ENCODE measurements around the gene SUPT20H. TPM values are rescaled to one million over a fixed set of nuclear protein-coding genes. Genes with fewer than 3 reads are reported as not detected.

Gene SUPT20H
- total RNA-seq, 6 experiments from 2014 or later = 46.5 to 55.4 (median 50.2) TPM

DNA sequence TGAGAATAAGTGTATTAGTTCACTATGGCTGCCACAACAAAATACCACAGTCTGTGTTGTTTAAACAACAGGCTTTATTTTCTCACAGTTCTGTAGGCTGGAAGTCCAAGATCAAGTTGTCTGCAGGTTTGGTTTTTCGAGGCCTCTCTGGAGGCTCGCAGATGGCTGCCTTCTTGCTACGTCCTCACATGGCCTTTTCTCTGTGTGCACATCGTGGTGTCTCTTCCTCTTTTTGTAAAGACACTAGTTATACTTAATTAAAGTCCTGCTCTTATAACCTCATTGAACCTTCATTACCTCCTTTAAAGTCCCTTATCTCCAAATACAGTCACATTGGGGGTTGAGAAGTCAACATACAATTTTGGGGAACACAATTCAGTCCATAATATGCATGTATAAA is 35.4 kb upstream of the SUPT20H start:
- H3K27me3 Mint-ChIP-seq (ENCODE audit: insufficient read depth) = peaks cover 5% of the 10 kb centered on the region
- peaks cover 12% of the 10 kb centered on the region for H3K4me1 Mint-ChIP-seq (ENCODE audit: low read depth)
- no peak for TF ChIP-seq CTCF (IDR thresholded peaks at IDR 0.05)
- no peak for DNase-seq
- no peak overlapping the region for H3K4me3 Mint-ChIP-seq
- H3K9me3 Mint-ChIP-seq = no peaks in the 10 kb centered on the region
- H3K36me3 Mint-ChIP-seq (ENCODE audit: low read depth) = no peaks in the 10 kb centered on the region
- no peak overlapping the region for H3K27ac Mint-ChIP-seq

DNA sequence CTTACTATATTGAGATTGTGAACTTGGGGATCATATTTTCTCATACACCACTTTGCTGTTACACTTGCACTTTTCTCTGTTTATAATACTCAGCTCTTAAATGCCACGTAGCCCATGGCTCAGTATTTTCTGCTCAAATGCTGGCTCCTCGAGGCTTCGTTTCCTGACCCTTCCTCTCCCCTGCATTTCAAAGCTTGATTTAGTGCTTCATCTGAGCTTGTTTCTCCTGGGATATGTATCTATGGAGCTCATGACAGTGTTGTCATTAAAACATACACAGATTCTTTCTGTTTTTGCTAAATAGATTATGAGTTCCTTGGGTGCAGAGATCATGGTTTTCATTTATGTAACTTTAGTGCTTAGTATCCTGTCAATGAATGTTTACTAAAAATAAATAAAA is 34.6 kb upstream of the SUPT20H start:
- no peaks in the 10 kb centered on the region for H3K9me3 Mint-ChIP-seq
- peaks cover 5% of the 10 kb centered on the region for H3K27me3 Mint-ChIP-seq (ENCODE audit: insufficient read depth)
- DNase-seq = no peak
- H3K27ac Mint-ChIP-seq = no peak overlapping the region
- no peak overlapping the region for H3K4me3 Mint-ChIP-seq
- peaks cover 12% of the 10 kb centered on the region for H3K4me1 Mint-ChIP-seq (ENCODE audit: low read depth)
- no peak for TF ChIP-seq CTCF (IDR thresholded peaks at IDR 0.05)
- H3K36me3 Mint-ChIP-seq (ENCODE audit: low read depth) = no peaks in the 10 kb centered on the region

DNA sequence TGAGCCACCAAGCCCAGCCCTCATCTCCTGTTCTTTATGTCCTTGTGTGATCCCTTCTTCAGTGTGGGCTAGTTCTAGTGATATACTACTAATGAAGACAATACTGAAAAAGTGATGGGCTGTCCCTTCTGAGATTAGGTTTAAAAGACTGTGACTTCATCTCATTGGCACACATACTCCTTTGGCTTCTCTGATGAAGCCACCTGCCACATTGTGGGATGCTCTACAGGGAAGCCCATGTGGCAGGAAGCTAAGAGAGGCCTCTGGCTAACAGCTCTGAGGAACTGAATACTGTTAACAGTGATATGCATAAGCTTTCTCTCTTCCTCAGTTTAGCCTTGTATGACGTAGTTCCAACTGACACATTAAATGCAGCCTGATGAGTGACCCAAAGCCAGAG is 32.3 kb upstream of the SUPT20H start:
- Mint-ChIP-seq H3K27me3 (ENCODE audit: insufficient read depth) (peaks cover 5% of the 10 kb centered on the region), H3K4me3 (no peak overlapping the region), H3K27ac (no peak overlapping the region), H3K9me3 (no peaks in the 10 kb centered on the region), H3K4me1 (ENCODE audit: low read depth) (peaks cover 3% of the 10 kb centered on the region), H3K36me3 (ENCODE audit: low read depth) (no peaks in the 10 kb centered on the region)
- DNase-seq = no peak
- TF ChIP-seq CTCF (IDR thresholded peaks at IDR 0.05) = no peak

DNA sequence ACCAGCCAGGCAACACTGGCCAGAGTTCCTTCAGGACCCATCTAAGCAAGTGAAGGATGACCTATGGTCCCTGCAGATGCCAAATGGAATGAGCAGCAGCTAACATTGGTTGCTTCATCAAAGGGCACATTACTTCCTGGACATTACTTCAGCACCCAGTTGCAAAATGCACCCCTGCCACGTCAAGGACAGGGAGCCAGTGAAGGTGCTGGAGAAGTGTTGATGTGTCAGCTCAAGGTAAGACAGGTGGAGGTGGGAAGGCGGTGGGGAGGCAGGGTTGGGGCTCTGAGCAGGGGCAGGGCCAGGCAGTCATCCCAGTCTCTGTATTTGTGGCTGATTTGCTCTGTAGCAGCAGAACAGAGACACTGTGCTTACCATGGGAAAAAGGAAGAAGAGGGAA is 31.4 kb upstream of the SUPT20H start:
- H3K27ac Mint-ChIP-seq = no peak overlapping the region
- H3K9me3 Mint-ChIP-seq = no peaks in the 10 kb centered on the region
- no peak for TF ChIP-seq CTCF (IDR thresholded peaks at IDR 0.05)
- H3K4me3 Mint-ChIP-seq = no peak overlapping the region
- H3K4me1 Mint-ChIP-seq (ENCODE audit: low read depth) = no peaks in the 10 kb centered on the region
- peaks cover 5% of the 10 kb centered on the region for H3K27me3 Mint-ChIP-seq (ENCODE audit: insufficient read depth)
- DNase-seq = no peak
- H3K36me3 Mint-ChIP-seq (ENCODE audit: low read depth) = no peaks in the 10 kb centered on the region

GRCh38 chr13:37089495-37089894 is 30.0 kb upstream of the SUPT20H start:
- Mint-ChIP-seq H3K36me3 (ENCODE audit: low read depth) (no peaks in the 10 kb centered on the region), H3K4me3 (no peak overlapping the region), H3K9me3 (no peaks in the 10 kb centered on the region), H3K4me1 (ENCODE audit: low read depth) (no peaks in the 10 kb centered on the region), H3K27me3 (ENCODE audit: insufficient read depth) (peaks cover 5% of the 10 kb centered on the region), H3K27ac (no peak overlapping the region)
- TF ChIP-seq CTCF (IDR thresholded peaks at IDR 0.05) = no peak
- no peak for DNase-seq

DNA sequence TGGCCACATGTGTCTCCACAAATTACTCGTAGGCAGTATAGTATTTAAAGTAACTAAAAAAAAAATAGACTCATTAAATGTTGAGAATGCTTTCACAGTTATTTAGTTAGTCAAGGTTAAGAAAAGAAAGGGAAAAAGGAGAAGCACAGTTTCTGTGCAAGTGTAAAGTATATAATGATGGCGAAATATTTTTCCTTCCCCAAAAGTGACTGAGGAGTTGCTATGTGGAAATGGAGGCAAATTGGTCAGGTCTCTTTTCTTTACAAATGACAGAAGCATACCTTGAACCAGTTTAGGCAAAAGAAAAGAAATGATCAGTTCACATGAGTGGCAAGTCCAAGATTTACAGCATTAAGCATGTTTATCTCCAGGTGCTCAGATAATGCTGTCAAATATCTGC is 28.0 kb upstream of the SUPT20H start:
- no peak overlapping the region for H3K4me3 Mint-ChIP-seq
- no peaks in the 10 kb centered on the region for H3K9me3 Mint-ChIP-seq
- no peak for DNase-seq
- no peaks in the 10 kb centered on the region for H3K36me3 Mint-ChIP-seq (ENCODE audit: low read depth)
- peaks cover 5% of the 10 kb centered on the region for H3K27me3 Mint-ChIP-seq (ENCODE audit: insufficient read depth)
- no peak overlapping the region for H3K27ac Mint-ChIP-seq
- H3K4me1 Mint-ChIP-seq (ENCODE audit: low read depth) = no peaks in the 10 kb centered on the region
- no peak for TF ChIP-seq CTCF (IDR thresholded peaks at IDR 0.05)
